IMR-90 (cell line): Measurements from ENCODE around the gene NTRK3. TPM values are rescaled to one million over a fixed set of nuclear protein-coding genes. Genes with fewer than 3 reads are reported as not detected.

Experiments
- ATAC-seq: fragments of 200-7000 bp; cut with Tn5 transposase; 2 replicates; pipeline ENCODE4 v1.9.1; 2020; ENCODE audit warnings: low read depth, mild to moderate bottlenecking, moderate library complexity
- BruUV-seq: library from RNA; stranded (reverse); fragments of 400-500 nt; replicated peaks from 2 replicates; lab custom pipeline; 2021; lab: Mats Ljungman, UMichigan
- CTCF ChIA-PET: fragments of 300-600 bp; formaldehyde crosslinking; extraction: SDS; loops from one replicate; lab custom pipeline; 2021; ENCODE audit warnings: antibody characterized with exemption; lab: Yijun Ruan, JAX
- POLR2A ChIA-PET: fragments of 300-600 bp; sonication (Branson Sonifier 250); formaldehyde crosslinking; loops from one replicate; lab custom pipeline; 2022; ENCODE audit warnings: antibody characterized with exemption; ENCODE audit not compliant: unreplicated experiment; lab: Charles Lee
- DNase-seq: peaks from one replicate; pipeline ENCODE4 v3.0.0; 2013
- H2AFZ ChIP-seq: replicated peaks from 2 replicates; pipeline ENCODE3; 2013; ENCODE audit warnings: low read length, mild to moderate bottlenecking; ENCODE audit not compliant: poor library complexity
- H2AK5ac ChIP-seq: 2 replicates; pipeline ENCODE4 v1.6.1; 2013; ENCODE audit warnings: low read depth, low read length, inconsistent platforms
- H2AK9ac ChIP-seq: replicated peaks from 2 replicates; pipeline ENCODE3; 2013; ENCODE audit warnings: mild to moderate bottlenecking, low read depth, low read length, moderate library complexity; ENCODE audit not compliant: poor library complexity
- H2BK120ac ChIP-seq: 2 replicates; pipeline ENCODE4 v1.6.1; 2013; ENCODE audit warnings: low read depth, low read length, inconsistent platforms
- H2BK15ac ChIP-seq: 3 replicates; pipeline ENCODE4 v1.6.1; 2013; ENCODE audit warnings: low read depth, low read length, inconsistent platforms
- H2BK20ac ChIP-seq: 2 replicates; pipeline ENCODE4 v1.6.1; 2013; ENCODE audit warnings: low read depth, mild to moderate bottlenecking, inconsistent platforms, low read length, moderate library complexity
- H2BK5ac ChIP-seq: 2 replicates; pipeline ENCODE4 v1.6.1; 2013; ENCODE audit warnings: mild to moderate bottlenecking, low read depth, low read length, inconsistent platforms; ENCODE audit not compliant: poor library complexity, severe bottlenecking
- H3K14ac ChIP-seq: replicated peaks from 2 replicates; pipeline ENCODE4 v1.6.1; 2013; ENCODE audit warnings: low read depth, low read length, inconsistent platforms
- H3K18ac ChIP-seq: 2 replicates; pipeline ENCODE4 v1.6.1; 2013; ENCODE audit warnings: low read depth, low read length, control low read depth
- H3K23ac ChIP-seq: 2 replicates; pipeline ENCODE4 v1.6.1; 2013; ENCODE audit warnings: low read depth, low read length, inconsistent platforms
- H3K27ac ChIP-seq: 2 replicates; pipeline ENCODE4 v1.5.1; 2013; ENCODE audit warnings: mild to moderate bottlenecking, control low read depth, low read length; ENCODE audit not compliant: insufficient read depth
- H3K27me3 ChIP-seq: 2 replicates; pipeline ENCODE4 v1.6.1; 2013; ENCODE audit warnings: low read length; ENCODE audit not compliant: control insufficient read depth, insufficient read depth
- H3K36me3 ChIP-seq: 2 replicates; pipeline ENCODE4 v1.6.1; 2013; ENCODE audit warnings: low read length, mixed read lengths; ENCODE audit not compliant: control insufficient read depth, insufficient read depth
- H3K4ac ChIP-seq: 2 replicates; pipeline ENCODE4 v1.6.1; 2013; ENCODE audit warnings: low read depth, low read length, inconsistent platforms
- H3K4me1 ChIP-seq: 2 replicates; pipeline ENCODE4 v1.6.1; 2013; ENCODE audit warnings: low read length, mixed read lengths; ENCODE audit not compliant: control insufficient read depth, insufficient read depth
- H3K4me2 ChIP-seq: 2 replicates; pipeline ENCODE4 v1.6.1; 2013; ENCODE audit warnings: low read depth, mild to moderate bottlenecking, control low read depth, low read length, moderate library complexity
- H3K4me3 ChIP-seq: 2 replicates; pipeline ENCODE4 v1.5.1; 2013; ENCODE audit warnings: low read depth, mild to moderate bottlenecking, control low read depth, low read length, moderate library complexity; ENCODE audit not compliant: insufficient read depth
- H3K56ac ChIP-seq: 2 replicates; pipeline ENCODE4 v1.6.1; 2013; ENCODE audit warnings: low read length, inconsistent platforms; ENCODE audit not compliant: insufficient read depth; ENCODE audit errors: extremely low read depth
- H3K79me1 ChIP-seq, 2 experiments: 2 replicates each; pipeline ENCODE4 v1.6.1; 2013; ENCODE audit warnings: low read length in 2 of 2, inconsistent platforms in 1 of 2, low read depth in 1 of 2
- H3K9ac ChIP-seq: 2 replicates; pipeline ENCODE4 v1.6.1; 2013; ENCODE audit warnings: low read depth, low read length, control low read depth
- H3K9me1 ChIP-seq: 2 replicates; pipeline ENCODE4 v1.6.1; 2013; ENCODE audit warnings: low read length, inconsistent platforms; ENCODE audit not compliant: insufficient read depth
- H3K9me3 ChIP-seq: 2 replicates; pipeline ENCODE4 v1.6.1; 2013; ENCODE audit warnings: low read length; ENCODE audit not compliant: control insufficient read depth, insufficient read depth
- H4K20me1 ChIP-seq: 2 replicates; pipeline ENCODE4 v1.6.1; 2013; ENCODE audit warnings: low read length, inconsistent platforms; ENCODE audit not compliant: insufficient read depth
- H4K5ac ChIP-seq: 2 replicates; pipeline ENCODE4 v1.6.1; 2013; ENCODE audit warnings: mild to moderate bottlenecking, low read depth, low read length, control low read depth
- H4K8ac ChIP-seq, 2 experiments: 2 replicates each; pipeline ENCODE4 v1.6.1; 2013; ENCODE audit warnings: low read depth in 2 of 2, low read length in 2 of 2, control low read depth in 1 of 2, inconsistent platforms in 1 of 2
- H4K91ac ChIP-seq: 2 replicates; pipeline ENCODE4 v1.6.1; 2013; ENCODE audit warnings: low read depth, low read length, inconsistent platforms; ENCODE audit not compliant: insufficient read depth
- BHLHE40 ChIP-seq: fragments of 150-350 bp; IDR thresholded peaks from 2 replicates; pipeline ENCODE4 v1.6.1; 2016; ENCODE audit warnings: mild to moderate bottlenecking, low read depth, low read length
- CEBPB ChIP-seq: IDR thresholded peaks from 2 replicates; pipeline ENCODE4 v1.6.1; 2012; ENCODE audit warnings: low read depth, low read length, improper control_type of control experiment
- CHD1 ChIP-seq: IDR thresholded peaks from 2 replicates; pipeline ENCODE4 v1.6.1; 2012; ENCODE audit warnings: low read depth, low read length, improper control_type of control experiment
- FOS ChIP-seq: fragments of 150-350 bp; IDR thresholded peaks from 2 replicates; pipeline ENCODE4 v1.6.1; 2016; ENCODE audit warnings: low read depth, low read length
- MAFK ChIP-seq: IDR thresholded peaks from 2 replicates; pipeline ENCODE4 v1.6.1; 2012; ENCODE audit warnings: low read depth, low read length, improper control_type of control experiment
- MAZ ChIP-seq: IDR thresholded peaks from 2 replicates; pipeline ENCODE4 v1.6.1; 2012; ENCODE audit warnings: low read depth, mild to moderate bottlenecking, low read length, improper control_type of control experiment, moderate library complexity, borderline replicate concordance
- NFE2L2 ChIP-seq: fragments of 150-350 bp; IDR thresholded peaks from 2 replicates; pipeline ENCODE4 v1.6.1; 2016; ENCODE audit warnings: low read depth, mild to moderate bottlenecking, low read length
- POLR2A ChIP-seq: IDR thresholded peaks from 2 replicates; pipeline ENCODE4 v1.6.1; 2012; ENCODE audit warnings: mild to moderate bottlenecking, low read depth, low read length
- RAD21 ChIP-seq: IDR thresholded peaks from 2 replicates; pipeline ENCODE4 v1.6.1; 2012; ENCODE audit warnings: low read length, improper control_type of control experiment
- RCOR1 ChIP-seq: IDR thresholded peaks from 2 replicates; pipeline ENCODE4 v1.6.1; 2012; ENCODE audit warnings: mild to moderate bottlenecking, low read length, improper control_type of control experiment; ENCODE audit not compliant: insufficient replicate concordance
- RFX5 ChIP-seq: IDR thresholded peaks from 2 replicates; pipeline ENCODE4 v1.8.0; 2012; ENCODE audit warnings: low read depth, mild to moderate bottlenecking, low read length, moderate library complexity
- SMC3 ChIP-seq: fragments of 150-350 bp; IDR thresholded peaks from 2 replicates; pipeline ENCODE4 v1.6.1; 2016; ENCODE audit warnings: low read depth, mild to moderate bottlenecking, antibody characterized with exemption, low read length, moderate library complexity
- USF2 ChIP-seq: fragments of 150-350 bp; IDR thresholded peaks from 2 replicates; pipeline ENCODE4 v1.6.1; 2017; ENCODE audit warnings: mild to moderate bottlenecking, antibody characterized with exemption, low read length, low read depth
- WGBS, 2 experiments: methylation state at CpG; one replicate each; pipeline versions ENCODE4 v1.1.5 to v1.1.7; 2013; ENCODE audit warnings: missing lambda C conversion rate in 2 of 2; ENCODE audit not compliant: insufficient read length in 1 of 2; ENCODE audit errors: extremely low coverage in 2 of 2; 5-methylcytosine and 5-hydroxymethylcytosine counted together
- dilution Hi-C: fragments of 300-500 bp; cut with HindIII; formaldehyde crosslinking; loops from one replicate; pipeline ENCODE4 v1.14.3; 2018; ENCODE audit warnings: low sequenced_read_pairs; ENCODE audit not compliant: unreplicated experiment
- in situ Hi-C: fragments of 300-500 bp; cut with MboI; formaldehyde crosslinking; loops from 3 replicates; pipeline ENCODE4 v1.14.3; 2019; ENCODE audit warnings: low sequenced_read_pairs, inconsistent platforms, mixed read lengths
- intact Hi-C: fragments of 100-400 bp; cut with micrococcal nuclease; formaldehyde crosslinking; loops from 2 replicates; pipeline ENCODE4 v1.10.0; 2022
- polyA plus RNA-seq, 3 experiments: library from polyadenylated mRNA; depleted of rRNA; stranded (reverse); fragments of >200 nt; gene quantifications; 2 replicates each; pipeline ENCODE4 v1.2.3, GENCODE V29; 2012; ENCODE audit warnings: low replicate concordance in 1 of 3
- total RNA-seq: library from RNA; depleted of rRNA; stranded (reverse); fragments of >200 nt; gene quantifications from 2 replicates; pipeline ENCODE4 v1.2.3, GENCODE V29; 2012
- TF ChIP-seq, protein P1 (sequence below): fragments of 150-350 bp; IDR thresholded peaks from 2 replicates; pipeline ENCODE4 v1.6.1; 2016; ENCODE audit warnings: low read depth, mild to moderate bottlenecking, low read length, moderate library complexity, borderline replicate concordance

The NTRK3 gene
- total and polyA plus RNA-seq, 2 of the 4 experiments (the other 2 are of a cell fraction): under 0.01 to 0.15 TPM

- H2BK5ac ChIP-seq: no peak overlapping the region
- TF ChIP-seq FOS: no peak
- TF ChIP-seq SMC3: no peak
- TF ChIP-seq MAFK: no peak
- TF ChIP-seq MAZ: no peak
- no peak for TF ChIP-seq BHLHE40
- no peak for TF ChIP-seq POLR2A
- TF ChIP-seq, protein P1, sequence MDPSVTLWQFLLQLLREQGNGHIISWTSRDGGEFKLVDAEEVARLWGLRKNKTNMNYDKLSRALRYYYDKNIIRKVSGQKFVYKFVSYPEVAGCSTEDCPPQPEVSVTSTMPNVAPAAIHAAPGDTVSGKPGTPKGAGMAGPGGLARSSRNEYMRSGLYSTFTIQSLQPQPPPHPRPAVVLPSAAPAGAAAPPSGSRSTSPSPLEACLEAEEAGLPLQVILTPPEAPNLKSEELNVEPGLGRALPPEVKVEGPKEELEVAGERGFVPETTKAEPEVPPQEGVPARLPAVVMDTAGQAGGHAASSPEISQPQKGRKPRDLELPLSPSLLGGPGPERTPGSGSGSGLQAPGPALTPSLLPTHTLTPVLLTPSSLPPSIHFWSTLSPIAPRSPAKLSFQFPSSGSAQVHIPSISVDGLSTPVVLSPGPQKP: no peak
- TF ChIP-seq USF2: no peak
- no peak for TF ChIP-seq NFE2L2
- no peak for TF ChIP-seq RCOR1
- no peak for TF ChIP-seq CHD1
- TF ChIP-seq RAD21: no peak
- no peak for TF ChIP-seq CEBPB
- TF ChIP-seq RFX5: no peak
Measured at GRCh38 chr15:88242586-88243555, 13.7 kb downstream of the NTRK3 start.

More at GRCh38 chr15:88242586-88243555, 13.7 kb downstream of the NTRK3 start:
- POLR2A ChIA-PET: no interaction called here
- Histone ChIP-seq H4K8ac (no peak overlapping the region), H2BK20ac (no peak overlapping the region), H2AK9ac (no peak overlapping the region), H3K4me2 (no peak overlapping the region), H3K79me1 (no peaks in the 10 kb centered on the region), H3K9ac (no peak overlapping the region), H3K27ac (no peak overlapping the region), H3K23ac (no peak overlapping the region), H2AK5ac (no peak overlapping the region), H3K36me3 (no peaks in the 10 kb centered on the region), H3K18ac (no peak overlapping the region), H3K9me1 (no peaks in the 10 kb centered on the region), H2AFZ (no peak overlapping the region), H3K4me3 (no peak overlapping the region), H2BK15ac (no peak overlapping the region), H3K27me3 (no peaks in the 10 kb centered on the region), H3K14ac (no peak overlapping the region), H4K91ac (no peak overlapping the region), H3K9me3 (no peaks in the 10 kb centered on the region), H3K4ac (no peak overlapping the region), H4K5ac (no peak overlapping the region), H3K56ac (no peak overlapping the region), H2BK120ac (no peak overlapping the region), H4K20me1 (no peaks in the 10 kb centered on the region), H3K4me1 (no peaks in the 10 kb centered on the region)
- CTCF ChIA-PET: interaction anchor here (0.5 to 0.8 kb wide), 2 partner anchors 444 to 570 kb away, joined by 3 read pairs; no protein-coding TSS in a partner anchor
- in situ Hi-C loops (no loop called here), intact Hi-C loops (no loop called here), dilution Hi-C loops (no loop called here)
- no peak for ATAC-seq
- no peak for DNase-seq
- WGBS, 2 experiments: 40% methylated on average over 1 of the region's 11 CpGs; no CpG with 5 or more reads in 1 of the 2 experiments
- no TSS peak for BruUV-seq
